HG03460 (cell line): Measurements from ENCODE around the gene TMED10.

Source experiments
- ATAC-seq: cut with Tn5 transposase; IDR thresholded peaks from one replicate; pipeline ENCODE4 v1.9.1; 2021; ENCODE audit not compliant: unreplicated experiment

Gene TMED10

DNA sequence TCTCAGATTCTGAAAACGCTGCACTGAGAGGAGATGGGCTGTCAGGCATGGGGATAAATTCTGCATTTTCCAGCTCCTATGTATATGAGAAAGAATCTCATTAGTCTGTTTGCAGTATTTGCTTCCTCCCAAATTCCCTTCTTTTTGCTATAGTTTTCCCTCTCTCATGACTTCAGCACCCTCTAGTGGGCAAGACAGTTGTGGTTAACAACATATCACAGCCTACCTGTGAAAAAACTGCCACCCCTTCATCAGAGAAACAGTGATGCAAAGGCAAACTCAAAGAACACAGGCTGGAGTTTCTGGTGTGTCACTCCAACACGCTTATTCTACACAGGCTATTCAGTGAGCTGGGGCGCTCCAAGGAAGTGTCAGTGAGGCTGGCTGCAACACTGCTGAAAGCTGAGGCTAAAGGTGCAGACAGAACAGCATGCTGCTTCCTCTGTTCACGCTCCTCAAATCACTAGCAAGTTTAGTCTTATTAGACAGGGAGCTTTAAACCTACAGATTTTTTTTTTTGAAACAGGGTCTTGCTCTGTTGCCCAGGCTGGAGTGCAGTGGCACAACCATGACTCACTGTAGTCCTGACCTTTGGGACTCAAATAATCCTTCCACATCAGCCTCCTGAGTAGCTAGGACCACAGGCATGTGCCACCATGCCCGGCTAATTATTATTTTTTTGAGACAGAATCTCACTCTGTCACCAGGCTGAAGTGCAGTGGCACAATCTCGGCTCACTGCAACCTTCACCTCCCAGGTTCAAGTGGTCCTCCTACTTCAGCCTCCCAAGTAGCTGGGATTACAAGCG lies 87.6 kb downstream of the TMED10 start:
- no peak for ATAC-seq

DNA sequence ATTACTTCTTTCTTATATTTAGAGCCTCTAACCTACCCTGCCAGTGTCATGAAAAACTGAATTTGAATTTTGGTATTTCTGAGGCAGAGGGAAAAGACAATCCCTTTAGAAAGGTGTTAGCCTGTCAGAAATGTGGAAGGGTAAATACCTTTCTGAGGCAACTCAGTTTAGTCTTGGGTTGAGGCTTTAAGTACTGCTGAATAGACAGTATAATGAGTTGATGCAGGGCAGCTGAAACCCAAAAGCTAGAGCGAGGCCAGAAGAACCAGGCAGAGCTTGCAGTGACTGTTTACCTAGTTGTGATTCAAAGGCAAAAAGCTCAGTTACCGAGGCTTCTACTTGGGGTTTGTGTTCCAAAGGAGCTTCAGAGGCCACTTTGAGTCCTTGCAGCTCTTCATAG lies 88.3 kb downstream of the TMED10 start:
- ATAC-seq = no peak

DNA sequence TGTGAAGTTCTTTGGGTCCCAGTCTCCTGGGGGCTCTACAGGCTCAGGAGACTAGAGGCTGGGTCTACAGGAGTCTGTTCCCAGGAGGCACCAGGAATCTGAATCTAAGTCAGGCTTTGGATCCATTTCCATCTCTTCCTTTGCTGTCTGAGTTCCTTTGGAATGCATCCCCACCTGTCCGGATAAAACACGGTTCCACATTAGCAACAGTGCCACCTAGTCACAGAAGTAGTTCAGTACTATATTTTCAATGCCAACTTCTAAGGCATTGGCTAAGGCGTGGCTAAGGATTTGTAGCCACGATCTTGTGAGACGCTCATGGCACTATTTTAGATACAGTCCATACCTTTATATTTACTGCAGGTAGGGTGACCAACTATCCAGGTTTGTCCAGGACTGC lies 91.9 kb downstream of the TMED10 start:
- no peak for ATAC-seq

DNA sequence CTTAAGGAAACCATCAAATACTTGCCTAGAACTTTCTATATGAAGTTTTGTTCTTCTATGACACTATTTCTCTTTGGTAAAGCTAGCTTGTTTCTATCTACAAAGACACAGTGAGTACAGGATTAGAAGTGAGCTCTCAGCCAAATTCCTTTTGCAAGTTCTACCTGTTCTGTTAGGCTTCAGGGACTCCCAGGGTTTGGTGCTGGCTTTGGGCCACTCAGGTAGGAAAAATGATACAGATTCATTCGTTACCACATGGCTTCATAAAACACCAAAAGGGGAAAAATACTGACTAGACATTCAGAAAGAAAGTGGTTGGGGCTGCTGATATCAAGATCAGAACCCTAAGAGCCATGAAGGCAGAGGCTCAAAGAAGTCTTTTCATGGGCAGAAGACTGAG lies 93.1 kb downstream of the TMED10 start:
- no peak for ATAC-seq

- no peak for ATAC-seq
Observed at GRCh38 chr14:75081660-75082229, 94.7 kb downstream of the TMED10 start.
